ENCODE data around the gene BEST1.
"Not testable (repeated sequence)": the region's sequence is repeated elsewhere in the genome, so short reads cannot be mapped to it uniquely, and the experiment has no call there.

Gene BEST1

DNA sequence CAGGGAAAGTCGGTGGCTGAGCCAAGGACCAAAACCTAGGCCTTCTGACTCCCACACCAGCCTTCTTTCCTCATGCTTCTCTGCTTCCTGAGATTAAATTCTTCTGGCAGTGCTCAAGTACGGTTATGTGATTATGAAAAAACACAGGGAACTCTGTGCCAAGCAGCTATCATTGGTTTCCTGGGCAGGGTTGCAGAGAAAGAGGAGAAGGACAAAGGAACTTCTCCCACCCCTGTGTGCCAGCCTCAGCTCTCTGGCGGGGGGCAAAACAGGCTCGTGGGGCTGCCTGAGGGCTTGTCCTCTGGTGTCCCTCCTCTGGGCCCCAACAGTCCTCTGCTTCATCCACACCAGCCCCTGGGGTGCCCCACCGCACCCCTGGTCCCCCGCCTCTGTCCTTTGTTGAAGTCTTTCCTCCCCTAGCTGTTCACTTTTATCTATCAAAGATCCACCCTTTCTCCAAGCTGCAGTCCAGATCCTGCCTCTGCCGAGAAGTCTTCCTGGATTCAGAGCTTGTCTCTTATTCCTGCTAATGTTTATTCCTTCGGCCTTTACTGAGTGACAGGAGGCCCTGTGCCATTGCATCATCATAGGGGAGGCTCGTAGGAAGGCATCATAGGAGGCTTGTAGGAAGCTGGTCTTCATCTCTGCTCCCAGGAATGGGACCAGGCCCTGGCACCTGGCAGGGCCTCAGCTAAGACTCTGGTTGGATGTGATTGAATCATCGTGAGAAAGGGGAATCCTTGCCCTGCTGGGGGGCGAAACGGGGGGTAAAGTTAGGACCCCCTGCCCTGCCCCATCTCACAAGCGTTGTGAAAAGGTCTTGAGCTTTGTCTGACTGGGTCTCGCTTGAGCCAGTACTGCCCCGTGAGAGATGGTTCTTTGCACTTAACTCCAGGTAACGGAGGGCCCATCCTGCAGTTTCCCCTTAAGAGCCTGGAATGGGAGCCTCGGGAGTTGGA lies 28.8 kb downstream of the BEST1 start:
- no peak for DNase-seq

DNA sequence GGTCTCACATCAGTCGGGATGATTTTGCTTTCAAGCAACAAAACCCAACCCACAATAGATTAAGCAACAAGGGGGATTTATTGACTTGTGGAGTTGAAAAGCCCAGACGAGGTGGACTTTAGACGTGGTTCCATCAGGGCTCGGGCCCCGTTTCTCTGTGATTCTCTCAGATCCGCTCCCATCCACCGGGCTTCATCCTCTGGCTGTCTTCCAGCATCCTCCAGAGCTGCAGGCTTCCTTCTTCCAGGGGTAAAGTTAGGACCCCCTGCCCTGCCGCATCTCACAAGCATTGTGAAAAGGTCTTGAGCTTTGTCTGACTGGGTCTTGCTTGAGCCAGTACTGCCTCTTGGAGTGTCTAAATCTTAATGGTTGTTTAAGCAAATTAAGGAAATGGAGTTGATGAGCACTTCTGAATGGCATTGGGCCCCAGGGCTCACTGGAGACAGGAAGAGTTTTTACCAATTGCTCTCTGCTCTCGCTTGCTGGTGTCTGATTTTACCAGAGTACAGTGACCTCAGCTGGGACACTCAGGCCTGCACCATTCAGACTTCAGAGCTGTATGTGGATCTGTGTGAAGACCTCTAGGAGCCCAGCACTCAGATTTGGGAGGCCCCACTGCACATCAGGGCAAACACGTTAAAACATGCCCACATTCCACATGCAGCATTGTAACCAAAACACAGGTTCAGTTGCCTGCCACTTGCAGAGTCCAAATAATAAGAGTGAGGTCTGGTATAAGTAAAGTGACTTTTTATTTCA lies 30.8 kb downstream of the BEST1 start:
- no peak for DNase-seq

DNA sequence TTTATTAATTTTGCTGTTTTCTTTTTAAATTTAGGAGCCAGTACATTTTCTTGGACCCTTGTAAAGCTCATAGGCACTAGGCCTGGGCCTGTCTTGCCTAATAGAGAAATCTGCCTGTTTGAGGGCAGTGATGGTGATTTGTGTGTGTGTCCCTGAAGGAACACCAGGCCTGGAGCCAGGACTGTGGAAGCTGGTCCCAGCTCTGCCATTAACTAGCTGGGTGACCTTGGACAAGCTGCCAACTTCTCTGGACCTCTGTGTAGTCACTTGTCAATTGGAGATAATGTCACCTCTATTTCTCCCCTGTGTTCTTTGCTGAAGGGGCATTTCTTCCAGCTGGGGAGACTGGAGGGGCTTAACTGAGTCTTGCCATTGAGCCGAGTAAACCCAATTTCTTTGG lies 33.3 kb downstream of the BEST1 start:
- DNase-seq = no peak

DNA sequence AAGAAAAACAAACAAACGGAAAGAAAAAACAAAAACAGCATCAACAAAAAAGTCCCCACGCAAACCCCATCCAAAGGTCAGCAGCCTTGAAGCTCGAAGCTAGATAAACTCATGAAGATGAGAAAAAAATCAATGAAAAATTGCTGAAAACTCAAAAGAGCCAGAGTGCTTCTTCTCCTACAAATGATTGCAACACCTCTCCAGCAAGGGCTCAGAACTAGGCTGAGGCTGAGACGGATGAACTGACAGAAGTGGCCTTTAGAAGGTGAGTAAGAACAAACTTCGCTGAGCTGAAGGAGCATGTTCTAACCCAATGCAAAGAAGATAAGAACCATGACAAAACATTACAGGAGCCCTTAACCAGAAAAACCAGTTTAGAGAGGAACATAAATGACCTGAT lies 35.7 kb downstream of the BEST1 start:
- no peak for DNase-seq

DNA sequence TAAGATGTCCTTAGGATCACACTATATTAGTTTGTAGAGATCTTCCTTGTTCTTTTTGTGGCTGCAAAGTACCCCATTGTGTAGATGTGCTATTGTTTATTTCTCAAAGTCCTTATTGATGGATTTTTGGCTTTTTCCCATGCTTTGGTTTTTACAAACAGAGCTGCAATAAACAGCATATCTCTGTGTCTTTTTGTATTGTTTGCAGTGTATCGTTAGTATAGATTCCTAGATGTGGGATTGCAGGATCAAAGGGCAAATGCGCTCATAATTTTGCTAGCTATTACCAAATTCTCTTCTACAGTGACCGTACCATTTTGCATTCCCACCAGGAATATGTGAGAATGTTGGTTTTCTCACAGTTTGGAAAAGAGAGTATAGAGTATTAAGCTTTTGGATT lies 44.8 kb downstream of the BEST1 start:
- DNase-seq = no peak

DNA sequence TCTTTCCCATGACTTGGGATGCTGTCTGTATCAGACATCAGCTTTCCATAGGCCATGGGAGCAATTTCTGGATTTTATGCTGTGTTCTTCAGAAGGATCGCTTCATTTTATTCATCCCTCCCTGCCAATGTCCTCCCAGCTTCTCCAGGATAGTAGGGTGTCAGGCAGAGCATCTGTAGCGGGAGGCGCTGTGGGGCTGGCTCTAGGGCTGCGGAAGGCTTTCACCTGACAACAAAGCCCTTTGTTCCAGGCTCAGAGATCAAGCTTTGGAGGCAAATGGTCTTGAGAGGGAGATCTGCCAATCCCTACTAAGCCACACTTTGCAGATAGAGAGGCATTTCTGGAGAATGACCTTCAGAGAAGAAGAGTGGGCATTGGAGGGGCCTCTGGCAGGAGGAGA lies 46.8 kb downstream of the BEST1 start:
- no peak for DNase-seq

DNA sequence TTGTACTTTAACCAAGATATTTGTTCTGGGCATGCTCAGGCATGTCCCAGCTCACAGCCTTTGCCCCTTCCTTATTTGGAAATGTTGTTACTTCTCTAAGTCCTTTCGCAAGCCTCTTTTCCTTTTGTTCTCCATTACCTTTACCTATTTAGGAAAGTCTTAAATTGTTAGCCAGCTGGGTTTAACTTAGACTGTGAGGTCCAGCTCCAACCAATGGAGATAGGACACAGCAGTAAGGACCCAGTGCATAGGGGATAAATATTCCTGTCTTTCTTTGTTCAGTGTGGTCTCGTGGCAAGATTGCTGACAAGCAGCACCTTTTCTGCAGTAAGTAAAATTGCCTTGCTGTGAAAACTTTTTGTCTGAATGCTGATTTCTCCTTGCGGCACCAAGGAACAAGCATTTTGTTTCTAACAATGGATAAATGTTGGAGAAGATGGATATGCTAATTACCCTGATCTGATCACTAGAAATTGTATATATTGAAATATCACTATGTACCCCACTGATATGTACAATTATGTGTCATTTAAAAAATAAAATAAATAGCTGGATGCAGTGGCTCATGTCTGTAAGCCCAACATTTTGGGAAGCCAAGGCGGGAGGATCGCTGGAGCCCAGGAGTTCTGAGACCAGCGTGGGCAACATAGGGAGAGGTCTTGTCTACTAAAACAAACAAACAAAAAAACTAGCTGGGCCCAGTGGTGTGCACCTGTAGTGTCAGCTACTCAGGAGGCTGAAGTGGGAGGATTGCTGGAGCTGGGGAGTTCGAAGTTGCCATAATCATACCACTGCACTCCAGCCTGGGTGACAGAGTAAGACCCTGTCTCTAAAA lies 49.2 kb downstream of the BEST1 start:
- no peak for DNase-seq

DNA sequence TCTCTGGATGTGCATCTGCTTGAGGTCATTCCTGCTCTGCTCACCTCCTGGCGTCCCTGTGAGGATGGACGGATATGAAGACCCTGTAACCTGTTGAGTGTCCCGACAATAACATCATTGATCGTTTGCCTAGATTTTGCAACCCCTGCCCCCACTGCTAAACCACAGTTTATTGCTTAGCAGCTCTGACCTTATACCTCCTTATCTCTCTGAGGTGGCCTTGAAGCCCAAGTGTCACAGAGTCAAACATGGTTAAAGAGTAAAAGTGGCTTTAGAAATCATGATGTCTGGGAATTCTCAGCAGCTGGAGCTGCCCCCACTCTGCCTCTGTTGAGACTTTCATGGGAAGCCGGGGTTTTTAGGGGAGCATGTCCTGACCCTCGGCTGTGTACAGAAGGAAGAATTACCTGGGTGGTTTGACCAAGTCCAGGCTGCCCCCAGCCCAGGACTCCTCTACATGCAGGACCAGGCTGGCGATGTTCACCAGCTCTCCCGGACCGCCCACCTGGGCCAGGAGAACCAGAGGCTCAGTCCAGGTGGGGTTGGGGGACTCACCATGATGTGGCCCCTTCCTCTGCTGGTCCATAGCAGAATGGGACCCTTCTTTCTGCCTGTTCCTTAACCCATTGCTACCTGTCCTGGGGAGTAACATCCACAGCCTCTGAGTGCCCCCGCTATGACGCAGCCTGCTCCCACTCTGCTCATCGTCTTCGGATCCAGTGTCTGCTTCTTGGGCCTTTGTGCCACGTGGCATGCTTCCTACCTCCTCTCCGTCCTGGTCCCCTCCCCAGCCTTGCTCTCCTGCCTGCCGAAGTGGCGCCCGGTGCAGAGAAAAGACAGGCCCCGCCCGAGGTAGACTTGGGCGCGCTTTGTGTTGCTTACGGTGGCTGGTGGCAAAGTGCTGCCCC lies 50.6 kb downstream of the BEST1 start:
- no peak for DNase-seq

DNA sequence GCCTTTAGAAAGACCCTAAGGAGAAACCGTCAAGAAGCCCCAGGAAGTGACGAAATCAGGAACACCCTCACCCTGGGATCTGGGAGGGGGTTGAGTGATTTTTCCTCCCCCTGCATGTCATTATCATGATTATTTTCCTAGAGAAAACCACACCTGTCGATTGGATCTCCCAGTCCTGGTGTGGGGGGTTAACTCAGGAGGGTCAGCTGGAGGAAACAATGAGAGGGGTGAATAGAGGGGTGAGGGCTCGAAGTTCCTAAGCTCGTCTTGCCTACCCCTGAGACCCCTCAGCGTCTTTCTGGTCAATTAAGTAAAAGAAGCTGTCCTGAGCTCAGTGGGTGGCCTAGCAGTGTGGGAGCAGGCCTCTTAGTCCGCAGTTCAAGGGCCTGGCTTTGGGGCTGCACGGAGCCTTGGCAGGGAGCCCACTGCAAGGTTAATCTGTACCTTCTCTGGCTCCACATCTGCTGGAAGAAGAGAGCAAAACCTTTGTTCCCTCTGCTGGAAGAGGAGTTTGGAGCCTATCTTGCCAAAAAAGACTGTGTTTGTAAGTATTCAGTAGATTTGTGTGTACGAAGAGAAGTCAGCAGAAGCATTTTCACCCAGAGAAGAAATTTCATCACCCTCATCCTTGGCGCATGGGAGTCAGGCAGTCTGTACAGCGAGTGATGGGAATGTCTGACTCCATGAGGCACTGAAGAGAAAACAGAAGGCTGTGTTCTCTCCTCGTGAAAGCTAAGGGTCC lies 51.5 kb downstream of the BEST1 start:
- no peak for DNase-seq

DNA sequence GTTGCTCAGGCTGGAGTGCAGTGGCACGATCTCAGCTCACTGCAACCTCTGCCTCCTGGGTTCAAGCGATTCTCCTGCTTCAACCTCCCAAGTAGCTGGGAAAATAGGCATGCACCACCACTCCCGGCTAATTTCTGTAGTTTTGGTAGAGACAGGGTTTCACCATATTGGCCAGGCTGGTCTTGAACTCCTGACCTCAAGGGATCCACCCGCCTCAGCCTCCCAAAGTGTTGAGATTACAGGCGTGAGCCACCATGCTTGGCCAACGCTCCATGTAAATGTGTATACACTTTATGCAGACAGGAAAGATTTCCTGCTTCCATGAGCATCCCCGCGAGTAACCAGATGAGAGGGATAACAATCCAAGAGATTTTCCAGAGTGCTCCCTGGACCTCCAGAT lies 52.1 kb downstream of the BEST1 start:
- not testable (repeated sequence) for DNase-seq

DNA sequence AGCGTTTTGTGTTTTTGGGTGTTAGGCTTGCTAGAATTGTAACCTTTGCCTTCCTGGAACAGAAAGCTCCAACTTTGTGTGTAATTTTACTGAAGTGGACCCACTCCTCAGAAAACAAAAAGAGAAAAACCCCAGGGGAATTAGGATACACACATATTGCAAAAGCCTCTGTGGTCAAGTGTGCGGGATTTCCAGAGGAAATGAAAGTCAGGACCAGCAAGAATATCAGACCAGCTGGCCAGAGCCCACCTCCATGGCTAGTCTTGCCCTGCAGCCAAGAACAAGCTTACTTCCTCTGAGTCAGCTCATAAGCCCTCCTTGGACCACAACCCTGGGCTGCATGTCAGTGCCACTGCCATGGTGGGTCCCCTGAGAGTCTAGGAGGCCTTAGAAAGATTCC lies 54.3 kb downstream of the BEST1 start:
- DNase-seq = no peak

DNA sequence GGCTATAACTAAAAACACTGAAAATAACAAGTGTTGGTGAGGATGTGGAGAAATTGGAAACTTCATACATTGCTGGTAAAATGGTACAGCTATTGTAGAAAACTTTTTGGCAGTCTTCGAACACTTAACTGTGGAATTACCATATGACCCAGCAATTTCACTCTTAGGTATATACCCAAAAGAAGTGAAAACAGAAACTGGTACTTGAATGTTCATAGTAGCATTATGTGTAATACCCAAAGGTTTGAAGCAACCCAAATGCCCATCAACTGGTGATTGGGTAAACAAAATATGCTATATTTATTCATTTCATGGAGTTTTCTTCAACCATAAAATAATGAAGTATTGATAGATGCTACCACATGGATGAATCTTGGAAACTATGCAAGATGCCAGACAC lies 58.0 kb downstream of the BEST1 start:
- DNase-seq = no peak

DNA sequence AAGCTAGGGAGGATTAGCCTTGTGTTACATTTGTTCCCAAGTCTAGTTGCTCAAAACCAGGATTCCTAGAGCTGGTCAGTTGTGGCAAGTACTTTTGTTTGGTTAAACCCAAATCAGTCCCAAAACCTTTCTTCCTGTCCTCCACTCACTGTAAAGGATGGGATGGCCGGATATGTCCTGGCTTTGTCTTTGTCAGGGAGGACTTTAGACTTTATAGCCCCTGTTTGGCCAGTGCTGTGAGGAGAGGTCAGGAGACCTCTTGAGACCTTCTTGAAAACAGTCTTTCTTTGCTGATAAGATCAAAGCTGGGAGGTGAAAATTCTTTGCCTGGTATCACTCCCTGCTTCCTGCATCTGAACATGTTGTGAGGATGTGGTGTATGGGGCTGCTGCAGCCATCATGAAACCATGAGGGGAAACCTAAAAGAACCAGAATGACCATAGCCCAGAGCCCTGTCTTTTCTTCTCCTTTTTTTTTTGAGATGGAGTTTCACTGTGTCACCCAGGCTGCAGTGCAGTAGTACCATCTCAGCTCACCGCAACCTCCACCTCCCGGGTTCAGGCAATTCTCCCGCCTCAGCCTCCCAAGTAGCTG lies 60.9 kb downstream of the BEST1 start:
- no peak for DNase-seq

DNA sequence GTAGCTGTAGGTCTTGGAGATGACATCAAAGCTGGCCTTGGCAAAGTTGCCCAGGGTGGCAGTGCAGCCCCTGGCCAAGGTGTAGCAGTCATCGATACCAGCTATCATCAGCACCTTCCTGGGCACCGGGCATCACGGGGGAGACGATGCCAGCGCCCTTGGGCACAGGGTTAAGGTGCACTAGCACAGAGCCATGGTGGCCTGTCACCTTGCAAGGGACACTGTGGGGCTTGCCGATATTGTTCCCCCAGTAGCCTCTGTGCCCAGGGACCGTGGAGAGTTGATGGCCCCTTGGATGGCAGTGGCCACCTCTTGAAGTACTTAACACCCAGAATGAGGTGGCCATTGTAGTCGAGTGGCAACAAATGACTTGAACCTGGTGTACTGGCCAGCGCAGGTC lies 61.7 kb downstream of the BEST1 start:
- no peak for DNase-seq

DNA sequence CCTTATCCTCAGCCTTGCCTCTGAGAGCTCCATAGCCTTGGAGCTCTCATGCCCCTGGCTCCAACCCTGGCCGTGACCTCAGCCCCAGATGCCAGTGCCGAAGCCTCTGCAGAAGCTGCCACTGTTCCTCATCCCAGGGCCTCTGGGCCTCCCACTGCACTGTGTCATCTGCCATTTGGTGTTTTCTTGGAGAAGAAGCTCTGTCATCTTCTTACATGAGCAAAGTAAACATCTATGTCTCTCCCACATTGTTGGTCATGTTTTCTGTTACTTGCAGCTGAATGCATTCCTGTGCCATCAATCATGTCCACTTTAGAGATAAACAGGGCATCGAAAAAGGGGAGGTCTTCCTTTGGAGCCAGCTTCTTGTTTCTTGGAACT lies 62.3 kb downstream of the BEST1 start:
- DNase-seq = no peak

DNA sequence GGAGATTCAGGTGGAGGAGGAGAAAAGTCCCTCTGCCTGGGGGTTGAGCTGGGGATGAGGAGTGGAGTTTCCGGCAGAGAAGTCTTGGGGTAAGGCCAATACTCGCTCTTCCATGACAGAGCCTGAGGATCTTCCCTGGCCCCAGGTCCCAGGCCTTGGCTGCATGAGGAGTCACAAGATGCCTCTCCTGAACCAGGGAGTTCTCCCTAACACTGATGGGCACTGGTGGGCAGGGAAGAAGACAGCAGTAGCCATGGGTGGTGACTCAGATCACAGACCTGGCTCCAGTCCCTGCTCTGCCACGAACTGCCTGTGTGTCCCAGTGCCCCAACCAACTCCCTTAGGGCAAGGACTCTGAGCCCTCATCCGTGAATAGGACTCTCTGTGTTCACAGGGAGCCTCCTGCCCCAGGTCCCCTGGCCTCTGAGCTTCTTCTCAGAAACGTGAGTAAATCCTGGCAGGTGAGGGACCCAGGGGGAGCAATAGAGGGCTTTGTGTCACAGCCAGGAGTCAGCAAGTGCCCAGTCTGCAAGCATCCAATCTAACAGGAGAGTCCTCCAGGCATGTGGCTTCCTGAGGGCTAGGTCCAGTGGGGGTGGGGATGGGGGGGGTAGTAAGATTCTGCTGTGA lies 62.8 kb downstream of the BEST1 start:
- DNase-seq = no peak

Data from activated gamma-delta T cell (primary cell).